Esophagus squamous epithelium (tissue), 5 donors: Measurements from ENCODE around the gene CAMK1D. TPM values are rescaled to one million over a fixed set of nuclear protein-coding genes. Genes with fewer than 3 reads are reported as not detected.
A peak's percentile ranks its signal among the peaks of the same experiment; 100 is the strongest.

Experiments used
- DNase-seq: peaks from one replicate; lab custom pipeline; 2025; lab: John Stamatoyannopoulos, UW
- H3K27ac ChIP-seq, 4 donors: fragments of 200-600 bp; sonication (generic); one replicate each; pipeline ENCODE4 v1.5.1; 2016 to 2019; ENCODE audit warnings: mild to moderate bottlenecking in 1 of 4
- H3K27me3 ChIP-seq, 4 donors: fragments of 200-600 bp; sonication (generic); 1 replicate in 3 of 4; 2 replicates in 1 of 4; pipeline versions ENCODE4 v1.5.1 to v1.6.0; 2017 to 2021; ENCODE audit warnings: antibody characterized with exemption in 1 of 4
- H3K36me3 ChIP-seq, 3 donors: fragments of 200-600 bp; sonication (generic); one replicate each; pipeline ENCODE4 v1.5.1; 2016 to 2019
- H3K4me1 ChIP-seq, 3 donors: fragments of 200-600 bp; sonication (generic); one replicate each; pipeline ENCODE4 v1.5.1; 2017 to 2019
- H3K4me3 ChIP-seq, 4 donors: fragments of 200-600 bp; sonication (generic); 1 replicate in 3 of 4; 2 replicates in 1 of 4; pipeline ENCODE4 v1.5.1; 2016 to 2019; ENCODE audit warnings: mild to moderate bottlenecking in 2 of 4, moderate library complexity in 1 of 4
- H3K9me3 ChIP-seq, 3 donors: fragments of 200-600 bp; sonication (generic); one replicate each; pipeline ENCODE4 v1.5.1; 2016 to 2019
- POLR2A ChIP-seq, 4 donors: fragments of 450-650 bp; IDR thresholded peaks; one replicate each; pipeline ENCODE4 v1.6.1; 2017; ENCODE audit warnings: antibody characterized with exemption in 4 of 4, mild to moderate bottlenecking in 4 of 4, moderate library complexity in 3 of 4
- WGBS, 2 donors: methylation state at CpG; one replicate each; pipeline ENCODE4 v1.1.5; 2018; 5-methylcytosine and 5-hydroxymethylcytosine counted together
- intact Hi-C: fragments of 100-400 bp; cut with DNase I; formaldehyde crosslinking; loops from one replicate; pipeline ENCODE4 v1.15.0; 2022
- total RNA-seq, 4 donors: library from RNA; depleted of rRNA; stranded (reverse); fragments of >200 nt; gene quantifications; one replicate each; pipeline ENCODE4 v1.1.0, GENCODE V29; 2016
- TF ChIP-seq, protein P1 (sequence below), 6 experiments: fragments of 450-650 bp in 4 of 6; fragments of 200-600 bp in 2 of 6; sonication (generic) in 2 of 6; IDR thresholded peaks; one replicate each; pipeline ENCODE4 v1.5.1; 2016 to 2019; ENCODE audit warnings: antibody characterized with exemption in 6 of 6, mild to moderate bottlenecking in 4 of 6, moderate library complexity in 4 of 6
- donor health status: DM: yes; HTN: yes; CAD: no.

Gene CAMK1D
- total RNA-seq, 4 donors from 2014 or later = 3.8 to 11.8 (median 9.9) TPM

DNA sequence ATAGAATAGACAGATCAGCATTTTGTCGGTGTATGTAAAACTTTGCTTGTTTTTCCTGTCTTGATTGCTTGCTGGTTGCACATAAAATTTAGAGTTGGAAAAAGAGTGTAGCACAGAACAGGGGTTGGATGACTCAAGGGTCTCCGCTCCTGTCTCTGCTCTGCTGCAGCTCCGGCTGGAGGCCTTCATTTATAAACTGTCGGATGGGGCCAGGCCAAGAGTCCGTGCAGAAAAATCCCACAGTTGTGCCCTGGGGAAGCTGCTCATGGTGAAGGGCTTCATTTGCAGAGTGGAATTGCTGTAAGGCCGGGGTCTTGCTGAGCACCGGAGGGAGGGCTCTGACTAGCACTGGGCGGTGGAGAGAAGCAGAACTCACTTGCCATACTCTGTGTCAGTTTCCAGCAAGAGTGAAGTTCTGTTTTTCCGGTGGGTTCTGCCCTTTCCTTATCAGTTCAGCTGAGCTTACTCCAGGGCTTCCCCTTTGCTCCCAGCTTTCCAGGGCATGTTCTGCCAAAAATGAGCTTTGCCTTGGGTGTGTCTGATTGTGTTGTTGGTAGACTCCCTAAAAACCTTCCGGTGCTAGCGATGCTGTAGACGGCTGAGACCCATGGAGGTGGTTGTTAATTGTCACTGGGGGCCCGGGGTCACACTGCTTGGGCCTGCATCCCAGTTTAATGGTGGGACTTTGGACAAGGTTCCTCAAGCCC is 67.2 kb downstream of the CAMK1D start:
- H3K36me3 ChIP-seq = no peaks in the 10 kb centered on the region
- no peak for DNase-seq
- WGBS, 2 donors = 62 to 77% methylated on average over 7 to 8 of the region's 13 CpGs
- no peak for TF ChIP-seq POLR2A (IDR thresholded peaks at IDR 0.05)
- H3K27ac ChIP-seq = peak overlapping the region in 2 of 4 donors; percentile 2 to 40
- no peaks in the 10 kb centered on the region for H3K27me3 ChIP-seq
- H3K9me3 ChIP-seq = no peaks in the 10 kb centered on the region
- H3K4me3 ChIP-seq = no peak overlapping the region
- intact Hi-C loops = no loop called here
- peaks cover 6 to 53% (median 23%) of the 10 kb centered on the region in 3 donors for H3K4me1 ChIP-seq

DNA sequence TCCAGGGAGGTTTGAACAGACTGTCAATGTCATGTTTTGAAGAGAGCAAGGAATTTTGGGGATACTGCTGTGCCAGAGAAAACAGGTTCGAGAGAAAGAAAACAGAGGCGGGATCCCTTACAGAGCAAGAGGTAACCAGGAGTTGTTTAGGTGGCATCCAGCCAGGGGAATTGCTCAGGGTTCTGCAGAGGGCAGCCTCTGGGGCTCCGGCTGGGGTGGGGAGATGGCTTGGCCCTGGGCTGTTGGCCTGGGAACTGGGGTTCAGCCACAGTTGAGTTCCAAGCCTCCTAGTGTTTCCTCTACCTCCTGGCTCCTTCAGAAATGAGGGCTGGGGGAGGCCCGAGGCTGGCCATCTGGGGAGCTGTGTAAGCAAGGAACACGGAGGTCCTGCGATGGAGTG is 68.0 kb downstream of the CAMK1D start:
- peaks cover 6 to 61% (median 25%) of the 10 kb centered on the region in 3 donors for H3K4me1 ChIP-seq
- DNase-seq = no peak
- intact Hi-C loops = no loop called here
- TF ChIP-seq, protein P1, sequence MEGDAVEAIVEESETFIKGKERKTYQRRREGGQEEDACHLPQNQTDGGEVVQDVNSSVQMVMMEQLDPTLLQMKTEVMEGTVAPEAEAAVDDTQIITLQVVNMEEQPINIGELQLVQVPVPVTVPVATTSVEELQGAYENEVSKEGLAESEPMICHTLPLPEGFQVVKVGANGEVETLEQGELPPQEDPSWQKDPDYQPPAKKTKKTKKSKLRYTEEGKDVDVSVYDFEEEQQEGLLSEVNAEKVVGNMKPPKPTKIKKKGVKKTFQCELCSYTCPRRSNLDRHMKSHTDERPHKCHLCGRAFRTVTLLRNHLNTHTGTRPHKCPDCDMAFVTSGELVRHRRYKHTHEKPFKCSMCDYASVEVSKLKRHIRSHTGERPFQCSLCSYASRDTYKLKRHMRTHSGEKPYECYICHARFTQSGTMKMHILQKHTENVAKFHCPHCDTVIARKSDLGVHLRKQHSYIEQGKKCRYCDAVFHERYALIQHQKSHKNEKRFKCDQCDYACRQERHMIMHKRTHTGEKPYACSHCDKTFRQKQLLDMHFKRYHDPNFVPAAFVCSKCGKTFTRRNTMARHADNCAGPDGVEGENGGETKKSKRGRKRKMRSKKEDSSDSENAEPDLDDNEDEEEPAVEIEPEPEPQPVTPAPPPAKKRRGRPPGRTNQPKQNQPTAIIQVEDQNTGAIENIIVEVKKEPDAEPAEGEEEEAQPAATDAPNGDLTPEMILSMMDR (IDR thresholded peaks at IDR 0.05) = no peak
- no peak for TF ChIP-seq POLR2A (IDR thresholded peaks at IDR 0.05)
- peak overlapping the region in 3 of 4 donors; percentile 2 to 47 (median 16) for H3K27ac ChIP-seq
- WGBS, 2 donors = 72 to 76% methylated on average over 6 of the region's 6 CpGs
- no peaks in the 10 kb centered on the region for H3K36me3 ChIP-seq
- no peaks in the 10 kb centered on the region for H3K9me3 ChIP-seq
- H3K4me3 ChIP-seq = no peak overlapping the region
- no peaks in the 10 kb centered on the region for H3K27me3 ChIP-seq

DNA sequence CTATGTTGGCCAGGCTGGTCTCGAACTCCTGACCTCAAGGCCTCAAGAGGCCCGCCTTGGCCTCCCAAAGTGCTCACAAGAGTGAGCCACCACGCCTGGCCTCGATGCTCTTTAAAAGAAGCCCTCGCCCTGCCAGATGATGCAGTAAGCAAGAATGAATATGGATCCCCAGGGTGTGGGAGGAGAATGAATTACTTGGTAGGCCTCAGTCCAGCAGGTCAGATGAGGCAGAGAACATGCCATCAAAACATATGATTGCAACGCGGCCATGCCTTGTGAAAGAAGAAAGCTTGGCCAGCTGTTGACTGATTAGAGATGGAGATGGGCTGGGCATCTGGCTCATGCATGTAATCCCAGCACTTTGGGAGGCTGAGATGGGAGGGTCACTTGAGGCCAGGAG is 68.7 kb downstream of the CAMK1D start:
- intact Hi-C loops = no loop called here
- Histone ChIP-seq H3K4me3 (no peak overlapping the region), H3K27ac (peak overlapping the region in 3 of 4 donors; percentile 16 to 64 (median 47)), H3K36me3 (no peaks in the 10 kb centered on the region), H3K9me3 (no peaks in the 10 kb centered on the region), H3K4me1 (peaks cover 6 to 66% (median 25%) of the 10 kb centered on the region in 3 donors), H3K27me3 (no peaks in the 10 kb centered on the region)
- TF ChIP-seq, protein P1 (IDR thresholded peaks at IDR 0.05) = no peak
- no peak for TF ChIP-seq POLR2A (IDR thresholded peaks at IDR 0.05)
- 57 to 80% methylated on average over 2 of the region's 7 CpGs for WGBS, 2 donors
- no peak for DNase-seq

DNA sequence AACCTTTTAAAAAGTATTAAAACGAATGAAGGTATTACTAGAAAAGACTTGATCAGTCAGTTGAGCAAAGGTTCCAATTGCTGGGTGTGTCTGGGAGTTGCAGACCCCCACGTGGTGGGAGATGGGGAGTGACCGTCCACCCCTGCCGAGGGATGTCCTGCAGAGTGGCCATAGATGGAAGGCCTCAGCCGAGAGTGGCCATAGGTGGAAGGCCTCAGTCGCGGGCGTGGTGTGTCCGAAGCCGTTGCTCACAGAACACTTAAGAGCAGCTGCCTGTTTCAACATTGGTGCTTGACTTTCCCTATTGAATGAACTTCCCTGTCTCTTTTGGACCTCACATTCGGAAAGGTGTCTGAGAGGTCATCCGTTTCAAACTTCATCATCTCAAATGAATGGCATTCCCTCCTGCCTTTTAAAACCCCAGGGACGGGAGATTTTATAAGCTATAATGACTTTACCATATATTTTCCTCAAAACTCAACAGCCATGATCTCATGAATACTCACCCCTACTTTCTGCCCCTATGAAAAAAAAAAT is 69.4 kb downstream of the CAMK1D start:
- H3K36me3 ChIP-seq = no peaks in the 10 kb centered on the region
- intact Hi-C loops = no loop called here
- TF ChIP-seq, protein P1 (IDR thresholded peaks at IDR 0.05) = no peak
- no peak for TF ChIP-seq POLR2A (IDR thresholded peaks at IDR 0.05)
- H3K27ac ChIP-seq = peak overlapping the region in 3 of 4 donors; percentile 24 to 64 (median 54)
- peaks cover 6 to 66% (median 25%) of the 10 kb centered on the region in 3 donors for H3K4me1 ChIP-seq
- 72 to 76% methylated on average over 13 of the region's 13 CpGs for WGBS, 2 donors
- no peak for DNase-seq
- H3K9me3 ChIP-seq = no peaks in the 10 kb centered on the region
- no peak overlapping the region for H3K4me3 ChIP-seq
- H3K27me3 ChIP-seq = no peaks in the 10 kb centered on the region

DNA sequence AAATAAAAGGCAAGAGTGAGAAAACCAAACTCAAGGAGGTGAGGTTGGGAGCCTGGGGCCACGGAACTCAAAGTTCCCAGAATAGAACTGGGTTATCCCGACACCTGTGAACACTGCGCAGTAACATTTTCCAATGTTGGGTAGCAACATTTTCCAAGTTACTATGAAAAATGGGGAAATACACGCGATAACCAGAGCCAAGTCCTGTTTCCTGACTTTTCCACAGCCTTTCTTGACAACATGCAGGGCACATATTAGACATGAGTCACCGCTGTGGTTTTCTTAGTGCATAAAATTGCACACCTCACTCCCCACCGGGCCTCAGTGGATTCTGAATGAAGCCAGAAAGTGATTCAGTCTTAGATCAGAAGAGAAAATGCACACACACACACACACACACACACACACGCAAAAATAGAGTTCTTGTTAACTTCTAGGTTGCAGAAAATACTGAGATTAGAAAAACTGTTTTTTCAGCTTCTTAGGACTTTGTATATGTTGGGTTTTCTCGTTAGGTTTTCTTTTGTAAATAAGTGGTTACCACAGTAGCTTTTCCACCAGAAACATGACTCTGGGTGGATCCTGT is 70.0 kb downstream of the CAMK1D start:
- DNase-seq = no peak
- no peaks in the 10 kb centered on the region for H3K27me3 ChIP-seq
- no peaks in the 10 kb centered on the region for H3K36me3 ChIP-seq
- peaks cover 6 to 64% (median 25%) of the 10 kb centered on the region in 3 donors for H3K4me1 ChIP-seq
- H3K4me3 ChIP-seq = no peak overlapping the region
- H3K27ac ChIP-seq = peak overlapping the region in 2 of 4 donors; percentile 24 to 64
- no peak for TF ChIP-seq POLR2A (IDR thresholded peaks at IDR 0.05)
- TF ChIP-seq, protein P1 (IDR thresholded peaks at IDR 0.05) = no peak
- intact Hi-C loops = no loop called here
- 14 to 22% methylated on average over 9 of the region's 9 CpGs for WGBS, 2 donors
- no peaks in the 10 kb centered on the region for H3K9me3 ChIP-seq
